ENCODE data around the gene MAP2K6. TPM values are rescaled to one million over a fixed set of nuclear protein-coding genes. Genes with fewer than 3 reads are reported as not detected.

MAP2K6 gene
- total RNA-seq, 2 experiments from 2014 or later = 2.7 to 3.4 TPM

DNA sequence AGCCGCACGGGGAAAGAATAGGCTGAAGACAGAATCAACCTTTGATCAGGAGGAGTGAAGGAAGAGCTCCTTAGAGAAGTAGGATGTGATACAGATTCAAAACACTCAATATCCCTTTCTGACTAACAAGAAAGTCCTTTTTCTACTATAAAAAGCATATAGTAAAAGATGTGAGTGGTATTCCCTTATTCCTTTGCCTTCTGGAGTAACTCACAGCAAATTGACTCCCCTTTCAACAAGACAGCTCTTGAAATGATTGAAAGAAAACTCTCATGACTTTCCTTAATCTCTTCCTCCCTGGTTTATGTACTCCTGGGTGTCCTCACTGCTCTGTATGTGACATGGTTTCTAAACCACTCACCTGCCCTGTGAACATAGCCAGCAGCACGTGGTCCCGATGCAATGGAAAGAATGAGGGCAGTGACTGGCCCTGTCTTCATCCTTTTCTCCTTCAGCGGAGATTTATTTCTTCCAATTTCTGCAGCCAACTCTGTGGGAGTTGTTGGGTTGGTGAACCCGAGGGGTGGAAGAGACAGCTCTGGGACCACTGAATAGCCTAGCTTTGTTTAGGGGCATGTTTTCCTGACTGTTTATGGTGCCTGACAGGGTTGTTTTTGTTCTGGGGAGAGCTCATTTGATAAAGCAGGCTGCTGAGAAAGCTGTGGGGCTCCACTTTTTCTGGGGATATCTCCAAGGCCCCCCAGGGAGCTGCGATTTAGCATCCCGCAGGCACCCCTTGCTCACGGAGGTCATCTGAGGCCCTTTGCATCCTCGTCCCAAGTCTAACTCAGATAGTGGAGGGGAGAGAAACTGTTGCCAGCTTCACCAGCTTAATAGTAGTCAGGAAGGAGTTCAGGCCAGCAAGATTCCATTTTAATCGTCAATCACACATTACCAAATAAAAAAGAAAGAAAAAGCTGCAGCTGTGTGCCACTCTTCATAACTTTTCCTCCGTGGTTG lies 46.7 kb downstream of the MAP2K6 start:
- peaks cover 14% of the 10 kb centered on the region for H3K4me1 Mint-ChIP-seq
- DNase-seq (no peak), ATAC-seq (no peak)
- no peak overlapping the region for H3K27ac Mint-ChIP-seq
- intact Hi-C loops (cut with DNase I, micrococcal nuclease) = no loop called here
- no peaks in the 10 kb centered on the region for H3K9me3 Mint-ChIP-seq (ENCODE audit: low read depth)
- H3K27me3 Mint-ChIP-seq = no peaks in the 10 kb centered on the region
- CTCF ChIA-PET = interaction anchor here (1.1 to 1.2 kb wide), 2 partner anchors 16 to 65 kb away, joined by 3 to 5 read pairs; no protein-coding TSS in a partner anchor
- no peaks in the 10 kb centered on the region for H3K36me3 Mint-ChIP-seq (ENCODE audit: low read depth)
- H3K4me3 Mint-ChIP-seq = no peak overlapping the region
- POLR2A ChIA-PET = no interaction called here

DNA sequence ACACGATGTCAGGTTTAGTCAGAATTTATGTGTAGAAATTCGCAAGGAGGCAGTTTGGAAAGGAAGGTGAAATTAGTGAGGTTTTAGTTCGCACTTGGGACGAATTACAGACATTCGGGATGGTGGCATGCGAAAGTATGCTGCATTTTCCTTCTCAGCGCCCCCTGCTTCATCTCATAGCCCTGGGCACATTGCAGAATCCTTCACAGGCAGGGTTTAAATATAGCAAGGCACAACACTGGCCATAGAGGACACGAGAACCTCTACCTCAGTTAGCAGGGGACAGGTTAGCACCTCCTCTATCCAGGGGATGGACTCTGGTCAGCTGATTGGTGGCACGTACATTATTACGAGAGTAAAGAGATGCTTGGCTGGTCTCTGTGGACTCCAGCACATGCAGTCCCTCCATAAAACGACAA lies 47.5 kb downstream of the MAP2K6 start:
- no peak overlapping the region for H3K4me3 Mint-ChIP-seq
- no peaks in the 10 kb centered on the region for H3K9me3 Mint-ChIP-seq (ENCODE audit: low read depth)
- intact Hi-C loops (cut with DNase I, micrococcal nuclease) = no loop called here
- no peak for ATAC-seq
- H3K4me1 Mint-ChIP-seq = peaks cover 9% of the 10 kb centered on the region
- ChIA-PET POLR2A (no interaction called here), CTCF (interaction anchor here (1.1 to 1.2 kb wide), 2 partner anchors 16 to 65 kb away, joined by 3 to 5 read pairs; no protein-coding TSS in a partner anchor)
- no peaks in the 10 kb centered on the region for H3K36me3 Mint-ChIP-seq (ENCODE audit: low read depth)
- DNase-seq = no peak
- H3K27ac Mint-ChIP-seq = no peak overlapping the region
- H3K27me3 Mint-ChIP-seq = no peaks in the 10 kb centered on the region

DNA sequence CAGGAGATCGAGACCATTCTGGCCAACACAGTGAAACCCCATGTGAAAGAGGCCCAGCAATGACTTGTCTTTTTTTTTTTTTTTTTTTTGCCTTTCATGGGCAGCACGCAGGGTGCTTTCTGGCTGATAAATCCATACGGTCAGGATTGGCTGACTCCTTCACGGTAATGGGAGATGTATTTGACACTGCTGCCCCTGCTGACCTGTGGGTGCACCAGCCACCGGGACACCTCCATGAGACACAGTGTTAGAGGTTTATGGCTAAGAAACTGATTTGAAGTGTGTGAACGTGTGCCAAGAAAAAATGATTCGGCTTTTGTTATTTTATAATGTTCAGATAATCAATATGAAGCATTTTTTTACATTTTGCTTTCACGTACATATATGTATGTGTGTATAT lies 48.4 kb downstream of the MAP2K6 start:
- POLR2A ChIA-PET = no interaction called here
- no peak overlapping the region for H3K4me3 Mint-ChIP-seq
- peaks cover 5% of the 10 kb centered on the region for H3K4me1 Mint-ChIP-seq
- H3K36me3 Mint-ChIP-seq (ENCODE audit: low read depth) = no peaks in the 10 kb centered on the region
- no peaks in the 10 kb centered on the region for H3K27me3 Mint-ChIP-seq
- DNase-seq = no peak
- no peaks in the 10 kb centered on the region for H3K9me3 Mint-ChIP-seq (ENCODE audit: low read depth)
- intact Hi-C loops (cut with DNase I, micrococcal nuclease) = no loop called here
- no peak overlapping the region for H3K27ac Mint-ChIP-seq
- ATAC-seq = no peak
- CTCF ChIA-PET = interaction anchor here (0.7 kb wide), 1 partner anchor 863 kb away, joined by 3 read pairs; no protein-coding TSS in a partner anchor

DNA sequence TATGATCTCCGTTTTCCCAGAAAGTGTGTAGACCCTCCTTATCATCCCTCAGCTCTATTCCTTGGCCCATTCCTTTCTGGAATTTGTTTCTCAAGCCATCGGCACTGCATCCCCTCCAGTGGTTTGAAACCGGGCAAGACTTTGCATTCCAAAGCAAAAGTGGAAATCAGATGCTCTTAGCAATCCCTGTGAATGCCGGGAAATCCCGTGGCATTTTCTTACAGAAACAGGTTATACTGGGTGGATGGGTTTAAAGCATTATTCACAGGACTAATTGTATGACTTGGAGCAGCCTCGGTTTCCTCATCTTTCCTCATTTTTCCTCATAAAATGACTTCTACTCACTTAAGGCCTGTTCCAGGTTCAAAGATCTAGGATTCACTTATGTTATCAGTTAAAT lies 52.0 kb downstream of the MAP2K6 start:
- DNase-seq = no peak
- CTCF ChIA-PET = interaction anchor here (0.5 to 0.8 kb wide), 3 partner anchors 11 to 21 kb away, joined by 3 read pairs; no protein-coding TSS in a partner anchor
- Mint-ChIP-seq H3K9me3 (ENCODE audit: low read depth) (no peaks in the 10 kb centered on the region), H3K4me1 (peaks cover 4% of the 10 kb centered on the region), H3K27ac (no peak overlapping the region), H3K27me3 (no peaks in the 10 kb centered on the region), H3K36me3 (ENCODE audit: low read depth) (peaks cover 3% of the 10 kb centered on the region), H3K4me3 (no peak overlapping the region)
- POLR2A ChIA-PET = interaction anchor here (0.6 kb wide), 1 partner anchor 36 kb away, joined by 7 read pairs; no protein-coding TSS in a partner anchor
- intact Hi-C loops (cut with DNase I, micrococcal nuclease) = no loop called here
- ATAC-seq = no peak

DNA sequence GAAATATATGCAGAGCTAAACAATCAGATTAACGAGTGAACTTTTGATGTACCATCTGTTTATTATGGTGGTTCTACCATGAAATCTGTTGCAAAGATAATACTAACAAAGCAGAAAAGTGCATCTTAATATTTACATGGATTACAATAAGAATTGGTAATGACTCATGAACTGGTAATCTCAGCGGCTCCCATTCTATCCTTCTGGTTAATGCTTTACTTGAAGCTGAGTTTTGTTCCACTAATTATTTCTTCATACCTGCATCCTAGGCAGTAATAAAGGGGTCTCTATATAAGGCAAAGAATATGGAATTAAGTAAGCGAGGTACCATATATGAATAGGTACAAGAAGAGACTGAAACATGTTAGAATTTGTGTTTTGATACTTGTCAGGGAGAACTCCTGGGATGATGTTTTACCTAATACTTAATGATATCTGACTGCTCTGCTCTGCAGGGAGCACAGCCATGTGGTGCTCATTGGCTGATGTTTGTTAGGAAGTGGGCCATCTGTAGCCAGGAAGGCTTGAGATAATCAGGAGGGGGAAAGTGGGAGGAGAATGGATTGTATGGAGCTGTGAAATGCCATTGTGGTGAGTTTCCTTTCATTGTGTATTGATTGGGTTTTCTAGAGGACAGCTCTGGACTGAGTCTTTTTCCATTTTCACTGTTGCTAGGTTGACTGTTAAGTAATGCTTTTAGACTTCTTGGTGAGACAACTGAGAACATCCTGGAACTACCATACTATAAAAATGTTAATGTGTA lies 52.6 kb downstream of the MAP2K6 start:
- ChIA-PET POLR2A (no interaction called here), CTCF (interaction anchor here (0.8 kb wide), 1 partner anchor 21 kb away, joined by 3 read pairs; no protein-coding TSS in a partner anchor)
- intact Hi-C loops (cut with DNase I, micrococcal nuclease) = no loop called here
- no peak overlapping the region for H3K4me3 Mint-ChIP-seq
- H3K9me3 Mint-ChIP-seq (ENCODE audit: low read depth) = no peaks in the 10 kb centered on the region
- ATAC-seq (no peak), DNase-seq (no peak)
- H3K27me3 Mint-ChIP-seq = no peaks in the 10 kb centered on the region
- H3K4me1 Mint-ChIP-seq = peaks cover 4% of the 10 kb centered on the region
- peaks cover 3% of the 10 kb centered on the region for H3K36me3 Mint-ChIP-seq (ENCODE audit: low read depth)
- H3K27ac Mint-ChIP-seq = no peak overlapping the region

DNA sequence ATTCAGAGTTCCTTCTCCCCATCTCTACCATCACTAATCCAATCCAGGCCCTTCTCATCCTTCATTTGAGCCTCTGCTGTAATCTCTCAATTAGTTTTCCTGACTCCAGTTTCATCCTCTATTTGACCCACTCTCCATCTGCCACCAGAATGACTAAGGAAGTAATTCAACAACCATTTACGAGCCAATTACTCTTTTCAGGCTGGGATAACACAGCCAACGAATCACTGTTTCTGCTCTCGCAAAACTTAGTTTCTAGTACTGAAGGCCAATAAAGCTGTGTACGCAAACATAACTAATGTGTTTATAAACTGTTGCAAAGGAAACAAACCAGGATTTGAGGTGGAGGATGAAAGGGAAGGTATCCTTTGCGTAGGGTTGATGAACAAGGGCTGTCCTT lies 53.7 kb downstream of the MAP2K6 start:
- Mint-ChIP-seq H3K4me1 (peaks cover 4% of the 10 kb centered on the region), H3K27me3 (no peaks in the 10 kb centered on the region), H3K36me3 (ENCODE audit: low read depth) (peaks cover 3% of the 10 kb centered on the region), H3K27ac (no peak overlapping the region), H3K4me3 (no peak overlapping the region), H3K9me3 (ENCODE audit: low read depth) (no peaks in the 10 kb centered on the region)
- ATAC-seq = no peak
- no peak for DNase-seq
- CTCF ChIA-PET = no interaction called here
- intact Hi-C loops (cut with DNase I, micrococcal nuclease) = no loop called here
- POLR2A ChIA-PET = no interaction called here

DNA sequence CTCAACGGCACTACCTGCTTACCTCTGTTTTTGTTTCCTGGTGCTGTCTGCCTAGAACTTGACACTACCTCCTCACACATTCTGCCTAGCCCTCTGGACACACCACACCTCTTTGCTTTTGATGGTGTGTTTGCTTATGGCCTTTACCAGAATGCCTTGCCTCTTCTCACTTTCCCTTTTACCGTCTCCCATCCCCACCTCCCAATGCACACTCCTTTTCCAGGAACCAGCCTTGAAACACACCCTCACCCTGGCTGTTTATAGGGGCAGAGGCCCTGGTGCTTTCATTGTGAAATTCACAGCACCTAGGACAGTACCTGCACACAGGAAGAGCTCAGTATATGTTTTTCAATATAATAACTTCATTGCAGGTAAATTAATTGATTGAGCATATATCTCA lies 56.2 kb downstream of the MAP2K6 start:
- H3K27ac Mint-ChIP-seq = no peak overlapping the region
- ChIA-PET POLR2A (no interaction called here), CTCF (interaction anchor here (0.5 kb wide), 1 partner anchor 146 kb away, joined by 3 read pairs; no protein-coding TSS in a partner anchor)
- H3K4me1 Mint-ChIP-seq = peaks cover 4% of the 10 kb centered on the region
- intact Hi-C loops (cut with DNase I, micrococcal nuclease) = no loop called here
- ATAC-seq (peak; percentile 12), DNase-seq (no peak)
- no peaks in the 10 kb centered on the region for H3K27me3 Mint-ChIP-seq
- no peak overlapping the region for H3K4me3 Mint-ChIP-seq
- H3K9me3 Mint-ChIP-seq (ENCODE audit: low read depth) = no peaks in the 10 kb centered on the region
- peaks cover 5% of the 10 kb centered on the region for H3K36me3 Mint-ChIP-seq (ENCODE audit: low read depth)

DNA sequence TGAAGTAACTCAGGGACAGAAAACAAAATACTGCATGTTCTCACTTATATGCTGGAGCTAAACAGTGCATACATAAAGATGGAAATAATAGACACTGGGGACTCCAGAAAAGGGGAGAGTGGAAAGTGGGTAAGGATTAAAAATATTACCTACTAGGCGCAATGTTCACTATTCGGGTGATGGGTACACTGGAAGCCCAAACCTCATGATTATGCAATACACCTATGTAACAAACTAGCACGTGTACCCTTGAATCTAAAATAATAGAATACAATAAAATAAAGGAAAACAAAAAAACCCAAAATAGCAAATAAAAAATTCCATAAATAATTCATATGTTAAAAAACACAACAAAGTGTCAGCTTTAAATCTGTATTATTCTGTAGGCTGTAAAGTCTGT lies 56.9 kb downstream of the MAP2K6 start:
- intact Hi-C loops (cut with DNase I, micrococcal nuclease) = no loop called here
- Mint-ChIP-seq H3K27me3 (no peaks in the 10 kb centered on the region), H3K4me1 (peaks cover 4% of the 10 kb centered on the region), H3K9me3 (ENCODE audit: low read depth) (no peaks in the 10 kb centered on the region), H3K4me3 (no peak overlapping the region), H3K27ac (no peak overlapping the region), H3K36me3 (ENCODE audit: low read depth) (peaks cover 6% of the 10 kb centered on the region)
- POLR2A ChIA-PET = no interaction called here
- DNase-seq (no peak), ATAC-seq (no peak)
- CTCF ChIA-PET = interaction anchor here (0.5 to 1.8 kb wide), 3 partner anchors 9 to 147 kb away, joined by 3 to 5 read pairs (median 3); no protein-coding TSS in a partner anchor

DNA sequence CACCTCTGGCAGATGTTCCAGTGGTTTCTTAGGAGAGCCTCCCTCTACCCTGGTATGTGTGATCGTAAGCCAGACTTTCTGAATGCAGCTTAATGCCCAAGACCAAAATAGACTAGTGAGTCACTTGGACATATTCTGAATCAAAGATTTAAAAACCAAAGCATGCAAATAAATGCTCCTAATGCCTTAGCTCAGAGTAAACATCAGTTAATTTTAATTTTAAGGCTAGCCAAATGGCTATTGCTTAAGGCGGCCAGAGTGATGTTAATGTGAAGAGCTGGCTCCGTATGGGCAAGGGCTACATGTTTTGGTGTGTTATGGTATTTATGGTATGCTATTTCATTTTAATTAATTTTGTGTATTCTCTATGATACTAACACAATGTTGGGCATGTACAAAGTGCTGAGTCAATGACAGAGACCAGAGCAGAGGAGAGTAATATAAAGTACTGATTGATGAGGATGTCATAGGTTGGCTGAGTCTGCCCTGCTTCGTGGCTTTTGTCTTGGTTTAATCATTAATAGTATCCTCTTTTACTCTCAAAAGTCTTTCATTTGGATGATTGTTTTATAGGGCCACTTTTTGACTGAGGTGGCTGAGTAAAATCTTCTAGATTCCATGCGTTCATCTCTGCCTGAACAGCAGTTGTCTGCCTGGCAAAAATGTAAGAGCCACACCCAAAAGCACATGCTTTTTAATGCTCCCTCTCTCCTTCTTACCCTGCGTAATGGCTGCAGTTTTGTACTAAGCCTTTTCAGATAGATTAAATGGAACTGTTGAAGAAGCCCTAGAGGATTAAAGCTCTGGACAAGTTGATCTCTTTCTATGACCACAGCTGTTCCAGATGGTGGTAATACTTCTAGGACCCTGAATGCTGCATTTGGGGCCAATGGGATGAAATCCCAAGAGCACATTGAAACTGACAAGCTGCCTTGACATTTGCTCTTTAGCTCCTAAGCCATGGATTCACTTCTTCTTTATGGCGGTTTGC lies 59.6 kb downstream of the MAP2K6 start:
- no peak overlapping the region for H3K4me3 Mint-ChIP-seq
- no peak for DNase-seq

DNA sequence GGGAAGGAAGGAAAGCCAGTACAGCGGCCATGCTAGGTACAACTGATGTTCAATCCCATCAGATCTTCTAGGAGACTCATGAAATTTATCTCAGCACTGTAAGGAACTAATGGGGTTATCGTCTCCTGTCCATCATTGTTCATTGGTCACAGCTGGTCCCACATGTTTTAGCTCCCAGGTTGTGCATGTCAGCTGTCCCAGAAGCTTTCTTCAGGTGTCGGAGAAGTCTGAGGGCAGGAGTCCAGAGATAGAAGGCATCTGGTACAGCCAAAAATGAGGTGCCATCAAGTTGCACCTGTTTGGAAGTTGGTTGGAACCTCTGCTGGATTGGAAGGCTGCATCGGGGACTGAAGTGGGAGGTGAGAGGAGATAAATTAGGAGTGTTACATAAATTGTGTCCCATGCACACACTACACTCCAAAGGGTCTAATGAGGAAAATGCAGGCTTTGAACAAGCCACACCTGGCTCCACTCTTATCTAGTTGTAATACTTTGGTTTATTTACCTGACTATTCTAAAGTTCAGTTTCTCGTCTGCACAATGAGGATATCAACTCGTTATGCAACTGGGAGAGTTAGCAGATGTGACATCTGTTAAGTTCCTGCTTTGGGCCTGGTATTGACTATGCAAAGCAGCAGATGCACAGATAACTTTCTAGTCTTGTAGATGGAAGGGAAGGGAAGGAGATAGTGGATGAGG lies 62.9 kb downstream of the MAP2K6 start:
- intact Hi-C loops (cut with DNase I, micrococcal nuclease) = no loop called here
- Mint-ChIP-seq H3K27me3 (no peaks in the 10 kb centered on the region), H3K27ac (no peak overlapping the region), H3K9me3 (ENCODE audit: low read depth) (no peaks in the 10 kb centered on the region), H3K4me3 (no peak overlapping the region), H3K4me1 (peaks cover 7% of the 10 kb centered on the region), H3K36me3 (ENCODE audit: low read depth) (peaks cover 3% of the 10 kb centered on the region)
- ATAC-seq (no peak), DNase-seq (no peak)
- ChIA-PET CTCF (no interaction called here), POLR2A (no interaction called here)

More for the DNA sequence above, 59.6 kb downstream of the MAP2K6 start:
- intact Hi-C loops (cut with DNase I, micrococcal nuclease) = no loop called here
- peaks cover 6% of the 10 kb centered on the region for H3K36me3 Mint-ChIP-seq (ENCODE audit: low read depth)
- CTCF ChIA-PET = interaction anchor here (0.6 kb wide), 1 partner anchor 113 kb away, joined by 3 read pairs; no protein-coding TSS in a partner anchor
- H3K9me3 Mint-ChIP-seq (ENCODE audit: low read depth) = no peaks in the 10 kb centered on the region
- no peak overlapping the region for H3K27ac Mint-ChIP-seq
- peaks cover 11% of the 10 kb centered on the region for H3K4me1 Mint-ChIP-seq
- no peak for ATAC-seq
- H3K27me3 Mint-ChIP-seq = no peaks in the 10 kb centered on the region
- POLR2A ChIA-PET = no interaction called here

All from activated CD4-positive, alpha-beta T cell treated with anti-CD3 and anti-CD28 coated beads for 36 hours (primary cell).